Measurements from ENCODE around the gene NT5C2. TPM values are rescaled to one million over a fixed set of nuclear protein-coding genes. Genes with fewer than 3 reads are reported as not detected.
"Not testable (repeated sequence)": the region's sequence is repeated elsewhere in the genome, so short reads cannot be mapped to it uniquely, and the experiment has no call there.

NT5C2 gene
- polyA plus RNA-seq, 3 donors = 68.6 to 116 (median 81.8) TPM

DNA sequence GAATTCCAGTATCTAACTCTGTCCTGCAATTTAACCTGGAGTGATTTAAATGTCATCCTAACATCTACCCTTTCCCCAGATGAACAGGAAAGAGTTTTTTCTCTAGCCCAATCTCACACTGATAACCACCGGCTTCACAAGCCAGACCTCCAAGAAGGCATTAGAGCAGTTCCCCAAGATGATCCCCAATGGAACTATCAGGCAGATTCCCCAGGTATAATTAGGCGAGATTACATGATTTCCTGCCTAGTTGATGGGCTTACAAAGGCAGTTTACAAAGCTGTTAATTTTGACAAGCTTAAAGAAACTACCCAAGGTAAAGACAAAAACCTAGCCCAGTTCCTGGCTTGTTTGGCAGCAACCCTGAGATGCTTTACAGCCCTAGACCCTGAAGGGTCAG, 14.1 kb upstream of the NT5C2 start:
- Mint-ChIP-seq H3K27ac (no peak overlapping the region), H3K4me1 (peaks cover 18% of the 10 kb centered on the region), H3K27me3 (ENCODE audit: low read depth in 3 of 3) (peaks cover 0 to 2% (median 0%) of the 10 kb centered on the region in 3 donors), H3K36me3 (peaks cover 0 to 1% of the 10 kb centered on the region in 2 donors), H3K4me3 (no peak overlapping the region), H3K9me3 (peaks cover 0 to 8% (median 5%) of the 10 kb centered on the region in 7 donors)
- no peaks in the 10 kb centered on the region for H3K27me3 ChIP-seq (ENCODE audit: control insufficient read depth in 2 of 2, insufficient read depth in 2 of 2, low read length in 2 of 2)
- H3K4me1 ChIP-seq (ENCODE audit: control insufficient read depth in 1 of 2, insufficient read depth in 2 of 2, low read length in 2 of 2) = peaks cover 8 to 11% of the 10 kb centered on the region in 2 donors
- H3K9ac ChIP-seq (ENCODE audit: insufficient read depth, low read length, poor library complexity, severe bottlenecking) = no peak overlapping the region
- WGBS (ENCODE audit: insufficient coverage) = 75% methylated on average over 1 of the region's 2 CpGs
- H3K36me3 ChIP-seq (replicated peaks in 1 of 2; ENCODE audit: control insufficient read depth in 1 of 2, insufficient read depth in 2 of 2, low read length in 2 of 2) = no peaks in the 10 kb centered on the region
- H3K79me2 ChIP-seq (ENCODE audit: insufficient read depth, low read length) = no peaks in the 10 kb centered on the region
- TF ChIP-seq, protein P1, sequence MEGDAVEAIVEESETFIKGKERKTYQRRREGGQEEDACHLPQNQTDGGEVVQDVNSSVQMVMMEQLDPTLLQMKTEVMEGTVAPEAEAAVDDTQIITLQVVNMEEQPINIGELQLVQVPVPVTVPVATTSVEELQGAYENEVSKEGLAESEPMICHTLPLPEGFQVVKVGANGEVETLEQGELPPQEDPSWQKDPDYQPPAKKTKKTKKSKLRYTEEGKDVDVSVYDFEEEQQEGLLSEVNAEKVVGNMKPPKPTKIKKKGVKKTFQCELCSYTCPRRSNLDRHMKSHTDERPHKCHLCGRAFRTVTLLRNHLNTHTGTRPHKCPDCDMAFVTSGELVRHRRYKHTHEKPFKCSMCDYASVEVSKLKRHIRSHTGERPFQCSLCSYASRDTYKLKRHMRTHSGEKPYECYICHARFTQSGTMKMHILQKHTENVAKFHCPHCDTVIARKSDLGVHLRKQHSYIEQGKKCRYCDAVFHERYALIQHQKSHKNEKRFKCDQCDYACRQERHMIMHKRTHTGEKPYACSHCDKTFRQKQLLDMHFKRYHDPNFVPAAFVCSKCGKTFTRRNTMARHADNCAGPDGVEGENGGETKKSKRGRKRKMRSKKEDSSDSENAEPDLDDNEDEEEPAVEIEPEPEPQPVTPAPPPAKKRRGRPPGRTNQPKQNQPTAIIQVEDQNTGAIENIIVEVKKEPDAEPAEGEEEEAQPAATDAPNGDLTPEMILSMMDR (IDR thresholded peaks at IDR 0.05) = no peak
- no peak overlapping the region for H3K27ac ChIP-seq (ENCODE audit: low read depth in 1 of 2, low read length in 2 of 2)
- H3K4me3 ChIP-seq (replicated peaks in 1 of 3; ENCODE audit: low read depth in 2 of 3, low read length in 3 of 3) = no peak overlapping the region
- no peak overlapping the region for H2AFZ ChIP-seq (ENCODE audit: insufficient read depth, low read depth, low read length, poor library complexity, severe bottlenecking)
- no peak overlapping the region for H3K4me2 ChIP-seq (replicated peaks; ENCODE audit: extremely low read depth, low read length, poor library complexity, severe bottlenecking)
- H4K20me1 ChIP-seq (ENCODE audit: insufficient read depth, low read length) = no peaks in the 10 kb centered on the region
- H3K9me3 ChIP-seq (replicated peaks in 1 of 2; ENCODE audit: control insufficient read depth in 1 of 2, insufficient read depth in 1 of 2, low read length in 2 of 2) = peaks cover 13 to 25% of the 10 kb centered on the region in 2 donors
- no peak for DNase-seq
- intact Hi-C loops (cut with micrococcal nuclease) = no loop called here

DNA sequence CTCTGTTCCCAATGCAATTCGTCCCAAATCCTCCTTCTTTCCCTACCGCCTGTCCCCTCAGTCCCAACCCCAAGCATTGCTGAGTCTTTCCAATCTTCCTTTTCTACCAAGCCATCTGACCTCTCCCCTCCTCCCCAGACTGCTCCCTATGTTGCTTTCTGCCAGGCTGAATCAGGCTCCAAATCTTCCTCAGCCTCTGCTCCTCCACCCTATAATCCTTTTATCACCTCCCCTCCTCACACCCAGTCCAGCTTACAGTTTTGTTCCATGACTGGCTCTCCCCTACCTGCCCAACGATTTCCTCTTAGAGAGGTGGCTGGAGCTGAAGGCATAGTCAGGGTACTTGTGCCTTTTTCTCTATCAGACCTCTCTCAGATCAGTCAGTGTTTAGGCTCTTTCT, 13.6 kb upstream of the NT5C2 start:
- H3K27ac ChIP-seq (ENCODE audit: low read depth in 1 of 2, low read length in 2 of 2); H3K4me3 Mint-ChIP-seq; H3K27me3 Mint-ChIP-seq (ENCODE audit: low read depth in 3 of 3); H3K27me3 ChIP-seq (ENCODE audit: control insufficient read depth in 2 of 2, insufficient read depth in 2 of 2, low read length in 2 of 2); H2AFZ ChIP-seq (ENCODE audit: insufficient read depth, low read depth, low read length, poor library complexity, severe bottlenecking); H3K27ac Mint-ChIP-seq; H3K4me3 ChIP-seq (replicated peaks in 1 of 3; ENCODE audit: low read depth in 2 of 3, low read length in 3 of 3); H3K36me3 Mint-ChIP-seq; H4K20me1 ChIP-seq (ENCODE audit: insufficient read depth, low read length); H3K9me3 Mint-ChIP-seq; H3K4me2 ChIP-seq (replicated peaks; ENCODE audit: extremely low read depth, low read length, poor library complexity, severe bottlenecking); H3K79me2 ChIP-seq (ENCODE audit: insufficient read depth, low read length); intact Hi-C loops (cut with micrococcal nuclease); DNase-seq; H3K9ac ChIP-seq (ENCODE audit: insufficient read depth, low read length, poor library complexity, severe bottlenecking); H3K36me3 ChIP-seq (replicated peaks in 1 of 2; ENCODE audit: control insufficient read depth in 1 of 2, insufficient read depth in 2 of 2, low read length in 2 of 2): not testable (repeated sequence)
- peaks cover 22% of the 10 kb centered on the region for H3K4me1 Mint-ChIP-seq
- H3K4me1 ChIP-seq (ENCODE audit: control insufficient read depth in 1 of 2, insufficient read depth in 2 of 2, low read length in 2 of 2) = peaks cover 12 to 15% of the 10 kb centered on the region in 2 donors
- WGBS (ENCODE audit: insufficient coverage) = 100% methylated on average over 2 of the region's 3 CpGs
- H3K9me3 ChIP-seq (replicated peaks in 1 of 2; ENCODE audit: control insufficient read depth in 1 of 2, insufficient read depth in 1 of 2, low read length in 2 of 2) = peaks cover 13 to 25% of the 10 kb centered on the region in 2 donors

DNA sequence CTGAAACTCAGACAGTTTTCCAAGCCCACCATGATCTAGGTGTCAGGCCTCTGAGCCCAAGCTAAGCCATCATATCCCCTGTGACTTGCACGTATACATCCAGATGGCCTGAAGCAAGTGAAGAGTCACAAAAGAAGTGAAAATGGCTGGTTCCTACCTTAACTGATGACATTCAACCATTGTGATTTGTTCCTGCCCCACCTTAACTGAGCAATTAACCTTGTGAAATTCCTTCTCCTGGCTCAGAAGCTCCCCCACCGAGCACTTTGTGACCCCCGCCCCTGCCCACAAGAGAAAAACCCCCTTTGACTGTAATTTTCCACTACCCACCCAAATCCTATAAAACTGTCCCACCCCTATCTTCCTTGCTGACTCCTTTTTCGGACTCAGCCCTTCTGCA, 12.3 kb upstream of the NT5C2 start:
- 93% methylated on average over 3 of the region's 4 CpGs for WGBS (ENCODE audit: insufficient coverage)
- H3K9me3 ChIP-seq (replicated peaks in 1 of 2; ENCODE audit: control insufficient read depth in 1 of 2, insufficient read depth in 1 of 2, low read length in 2 of 2) = peaks cover 5 to 17% of the 10 kb centered on the region in 2 donors
- peaks cover 32% of the 10 kb centered on the region for H3K4me1 Mint-ChIP-seq
- H3K9ac ChIP-seq (ENCODE audit: insufficient read depth, low read length, poor library complexity, severe bottlenecking); intact Hi-C loops (cut with micrococcal nuclease); H3K27me3 ChIP-seq (ENCODE audit: control insufficient read depth in 2 of 2, insufficient read depth in 2 of 2, low read length in 2 of 2); H3K27ac Mint-ChIP-seq; DNase-seq; H3K9me3 Mint-ChIP-seq; H2AFZ ChIP-seq (ENCODE audit: insufficient read depth, low read depth, low read length, poor library complexity, severe bottlenecking); H3K27me3 Mint-ChIP-seq (ENCODE audit: low read depth in 3 of 3); H3K36me3 Mint-ChIP-seq; H4K20me1 ChIP-seq (ENCODE audit: insufficient read depth, low read length); H3K4me2 ChIP-seq (replicated peaks; ENCODE audit: extremely low read depth, low read length, poor library complexity, severe bottlenecking); H3K4me3 ChIP-seq (replicated peaks in 1 of 3; ENCODE audit: low read depth in 2 of 3, low read length in 3 of 3); H3K27ac ChIP-seq (ENCODE audit: low read depth in 1 of 2, low read length in 2 of 2); H3K4me3 Mint-ChIP-seq; H3K36me3 ChIP-seq (replicated peaks in 1 of 2; ENCODE audit: control insufficient read depth in 1 of 2, insufficient read depth in 2 of 2, low read length in 2 of 2); H3K79me2 ChIP-seq (ENCODE audit: insufficient read depth, low read length): not testable (repeated sequence)
- peaks cover 20 to 29% of the 10 kb centered on the region in 2 donors for H3K4me1 ChIP-seq (ENCODE audit: control insufficient read depth in 1 of 2, insufficient read depth in 2 of 2, low read length in 2 of 2)

All from CD14-positive monocyte (primary cell).